ENCODE measurements around the gene BCAR1.

Gene BCAR1

DNA sequence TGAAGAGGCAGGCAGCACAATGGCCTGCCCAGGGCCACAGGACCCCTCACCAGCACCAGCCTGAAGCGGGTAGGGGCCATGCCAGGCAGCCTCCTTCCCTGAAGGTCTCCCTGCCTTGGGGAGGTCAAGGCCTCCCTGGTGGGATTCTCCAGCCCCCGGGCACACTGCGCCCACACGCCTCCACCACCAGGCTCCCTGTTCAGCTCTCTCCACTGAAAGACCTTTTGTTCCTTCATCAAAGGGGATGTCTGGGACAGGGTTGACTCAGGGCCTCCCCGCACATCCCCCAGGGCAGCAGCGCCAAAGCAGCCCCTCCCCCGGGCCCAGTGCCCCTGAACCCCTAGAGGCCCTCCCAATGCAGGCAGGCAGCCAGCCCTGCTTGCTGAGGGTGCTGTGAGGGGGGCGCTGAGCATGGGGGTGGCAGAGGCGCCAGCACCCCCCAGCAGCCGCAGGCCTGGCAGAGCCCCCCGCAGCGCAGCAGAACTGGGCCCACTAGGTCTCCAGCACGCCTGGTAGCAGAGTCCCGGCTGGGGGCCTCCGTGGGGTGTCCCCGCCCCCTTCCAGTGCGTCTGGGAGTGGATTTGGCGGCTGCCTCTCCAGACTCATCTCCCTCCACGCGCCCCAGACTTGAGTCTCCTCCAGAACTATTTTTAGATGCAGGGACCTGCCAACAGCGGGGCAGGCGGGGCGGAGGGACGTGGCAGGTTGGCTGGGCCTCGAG is 13.1 kb downstream of the BCAR1 start:
- TF ChIP-seq FOXP2 (optimal IDR thresholded peaks at IDR 0.05; ENCODE audit: borderline replicate concordance, extremely low read depth, extremely low read length, insufficient read depth) (no peak), POLR2AphosphoS5 (IDR thresholded peaks at IDR 0.05; ENCODE audit: low read depth, low read length) (no peak), TAF1 (IDR thresholded peaks at IDR 0.05; ENCODE audit: borderline replicate concordance, insufficient read depth, low read length) (no peak), SIN3A (IDR thresholded peaks at IDR 0.05; ENCODE audit: borderline replicate concordance, insufficient read depth, low read length) (no peak)

- no peak for TF ChIP-seq FOXP2 (optimal IDR thresholded peaks at IDR 0.05; ENCODE audit: borderline replicate concordance, extremely low read depth, extremely low read length, insufficient read depth)
- no peak for TF ChIP-seq POLR2AphosphoS5 (IDR thresholded peaks at IDR 0.05; ENCODE audit: low read depth, low read length)
Measured at GRCh38 chr16:75237398-75238131, 13.9 kb downstream of the BCAR1 start.

- TF ChIP-seq SIN3A (IDR thresholded peaks at IDR 0.05; ENCODE audit: borderline replicate concordance, insufficient read depth, low read length) = no peak
- no peak for TF ChIP-seq TAF1 (IDR thresholded peaks at IDR 0.05; ENCODE audit: borderline replicate concordance, insufficient read depth, low read length)
- TF ChIP-seq POLR2AphosphoS5 (IDR thresholded peaks at IDR 0.05; ENCODE audit: low read depth, low read length) = no peak
- TF ChIP-seq FOXP2 (optimal IDR thresholded peaks at IDR 0.05; ENCODE audit: borderline replicate concordance, extremely low read depth, extremely low read length, insufficient read depth) = no peak
- no peak for TF ChIP-seq REST (IDR thresholded peaks at IDR 0.05; ENCODE audit: insufficient read depth in 1 of 2, low read depth in 2 of 2, low read length in 2 of 2)
Measured at GRCh38 chr16:75236736-75237397, 14.6 kb downstream of the BCAR1 start.

DNA sequence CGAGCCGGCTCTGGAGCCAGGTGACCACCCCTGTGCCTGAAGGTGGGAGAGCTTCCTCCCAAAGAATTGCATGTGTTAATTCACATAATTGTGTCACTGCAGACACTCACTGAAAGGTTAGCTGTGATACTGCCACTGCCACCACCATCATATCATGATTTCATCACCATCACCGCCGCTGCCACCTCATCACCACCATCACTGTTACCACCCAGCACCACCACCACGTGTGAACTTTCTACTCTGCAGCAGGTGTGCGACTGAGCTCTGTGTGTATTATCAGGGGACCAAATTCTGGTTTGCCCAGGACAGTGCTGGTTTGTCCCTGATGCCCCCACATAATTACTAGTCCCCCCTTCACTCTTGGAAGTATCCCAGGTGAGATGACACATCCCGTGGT is 15.2 kb downstream of the BCAR1 start:
- TF ChIP-seq POLR2AphosphoS5 (IDR thresholded peaks at IDR 0.05; ENCODE audit: low read depth, low read length) (no peak), REST (IDR thresholded peaks at IDR 0.05; ENCODE audit: insufficient read depth in 1 of 2, low read depth in 2 of 2, low read length in 2 of 2) (no peak), FOXP2 (optimal IDR thresholded peaks at IDR 0.05; ENCODE audit: borderline replicate concordance, extremely low read depth, extremely low read length, insufficient read depth) (no peak), SIN3A (IDR thresholded peaks at IDR 0.05; ENCODE audit: borderline replicate concordance, insufficient read depth, low read length) (no peak), TAF1 (IDR thresholded peaks at IDR 0.05; ENCODE audit: borderline replicate concordance, insufficient read depth, low read length) (no peak)

DNA sequence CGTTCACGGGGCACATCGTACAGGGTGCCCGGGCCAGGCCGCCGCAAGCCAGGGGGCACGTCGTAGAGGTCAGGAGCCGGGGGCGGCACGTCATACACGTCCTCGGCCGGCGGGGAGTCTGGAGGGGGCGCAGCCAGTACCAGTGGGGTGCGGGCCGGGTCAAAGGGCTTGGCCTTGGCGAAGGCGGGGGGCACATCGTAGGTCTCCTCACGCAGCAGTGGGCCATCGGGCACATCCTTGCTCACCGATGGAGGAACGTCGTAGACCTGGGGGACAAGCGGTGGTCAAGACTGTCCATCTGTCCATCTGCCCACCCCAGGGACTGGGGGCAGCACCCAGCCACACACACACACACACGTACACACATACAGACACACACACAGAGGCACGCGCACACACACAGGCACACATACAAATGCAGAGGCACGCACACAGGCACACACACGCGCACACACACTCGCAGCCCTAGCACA is 15.7 kb downstream of the BCAR1 start:
- TF ChIP-seq REST (IDR thresholded peaks at IDR 0.05; ENCODE audit: insufficient read depth in 1 of 2, low read depth in 2 of 2, low read length in 2 of 2) (no peak), TAF1 (IDR thresholded peaks at IDR 0.05; ENCODE audit: borderline replicate concordance, insufficient read depth, low read length) (no peak)
